NB4 (cell line): ENCODE results near the gene TSPAN11.

Source experiments
- DNase-seq: peaks from one replicate; pipeline ENCODE4 v3.0.0; 2010; ENCODE audit warnings: low read depth
- H3K4me3 ChIP-seq: one replicate; pipeline ENCODE4 v1.5.1; 2011; ENCODE audit warnings: mild to moderate bottlenecking, low read depth, low read length, moderate library complexity
- CTCF ChIP-seq: IDR thresholded peaks from one replicate; pipeline ENCODE4 v1.5.1; 2012; ENCODE audit warnings: low read depth, low read length
- MAX ChIP-seq: IDR thresholded peaks from 2 replicates; pipeline ENCODE4 v1.6.1; 2011; ENCODE audit warnings: low read depth, low read length
- MYC ChIP-seq: IDR thresholded peaks from 2 replicates; pipeline ENCODE4 v1.6.1; 2011; ENCODE audit warnings: low read depth, low read length
- POLR2A ChIP-seq: IDR thresholded peaks from 2 replicates; pipeline ENCODE4 v1.6.1; 2011; ENCODE audit warnings: mild to moderate bottlenecking; ENCODE audit not compliant: insufficient read length; ENCODE audit errors: extremely low read depth

Gene TSPAN11

GRCh38 chr12:31017535-31017934 lies 91.0 kb downstream of the TSPAN11 start:
- DNase-seq = no peak
- H3K4me3 ChIP-seq = no peak overlapping the region
- no peak for TF ChIP-seq MAX
- no peak for TF ChIP-seq CTCF
- TF ChIP-seq POLR2A = no peak
- no peak for TF ChIP-seq MYC

GRCh38 chr12:31018106-31018789 lies 91.7 kb downstream of the TSPAN11 start:
- TF ChIP-seq MAX (no peak), CTCF (no peak), MYC (no peak), POLR2A (no peak)
- no peak overlapping the region for H3K4me3 ChIP-seq
- DNase-seq = no peak

- no peak for DNase-seq
- TF ChIP-seq MYC (no peak), POLR2A (no peak), CTCF (no peak), MAX (no peak)
- no peak overlapping the region for H3K4me3 ChIP-seq
Observed at GRCh38 chr12:31018790-31019505, 92.4 kb downstream of the TSPAN11 start.

GRCh38 chr12:31019561-31019960 lies 93.0 kb downstream of the TSPAN11 start:
- TF ChIP-seq MYC = no peak
- no peak for TF ChIP-seq CTCF
- no peak for TF ChIP-seq POLR2A
- TF ChIP-seq MAX = no peak
- no peak for DNase-seq
- H3K4me3 ChIP-seq = no peak overlapping the region

- no peak for DNase-seq
Observed at GRCh38 chr12:31019976-31020375, 93.4 kb downstream of the TSPAN11 start.

More at GRCh38 chr12:31019976-31020375, 93.4 kb downstream of the TSPAN11 start:
- H3K4me3 ChIP-seq = no peak overlapping the region
- no peak for TF ChIP-seq CTCF
- no peak for TF ChIP-seq POLR2A
- no peak for TF ChIP-seq MAX
- TF ChIP-seq MYC = no peak
